Brain pericyte (primary cell): ENCODE data around the gene SPSB4.

Source experiments
- DNase-seq: peaks from one replicate; pipeline ENCODE4 v3.0.0-alpha.2; 2012; ENCODE audit warnings: low read depth, low spot score

The SPSB4 gene

DNA sequence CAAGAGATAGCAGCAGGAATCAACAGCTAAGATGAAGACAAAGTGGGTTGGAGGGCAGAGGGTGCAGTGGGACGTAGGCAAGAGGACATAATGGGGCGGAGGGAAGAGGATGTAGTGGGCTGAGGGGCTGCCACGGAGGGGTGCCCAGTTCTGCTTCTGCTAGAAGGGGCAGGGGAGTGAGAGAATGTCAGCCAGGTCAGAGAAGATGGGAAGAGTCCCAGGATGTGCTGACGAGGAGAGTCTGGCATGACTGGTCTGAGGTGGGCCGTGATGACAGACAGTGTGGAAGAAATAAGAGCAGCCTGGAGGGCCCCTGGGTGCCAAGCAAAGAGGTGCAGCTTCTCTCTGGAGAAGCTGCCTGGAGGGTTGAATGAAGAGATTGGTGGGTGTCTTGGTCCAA is 4.0 kb downstream of the SPSB4 start:
- DNase-seq = no peak

DNA sequence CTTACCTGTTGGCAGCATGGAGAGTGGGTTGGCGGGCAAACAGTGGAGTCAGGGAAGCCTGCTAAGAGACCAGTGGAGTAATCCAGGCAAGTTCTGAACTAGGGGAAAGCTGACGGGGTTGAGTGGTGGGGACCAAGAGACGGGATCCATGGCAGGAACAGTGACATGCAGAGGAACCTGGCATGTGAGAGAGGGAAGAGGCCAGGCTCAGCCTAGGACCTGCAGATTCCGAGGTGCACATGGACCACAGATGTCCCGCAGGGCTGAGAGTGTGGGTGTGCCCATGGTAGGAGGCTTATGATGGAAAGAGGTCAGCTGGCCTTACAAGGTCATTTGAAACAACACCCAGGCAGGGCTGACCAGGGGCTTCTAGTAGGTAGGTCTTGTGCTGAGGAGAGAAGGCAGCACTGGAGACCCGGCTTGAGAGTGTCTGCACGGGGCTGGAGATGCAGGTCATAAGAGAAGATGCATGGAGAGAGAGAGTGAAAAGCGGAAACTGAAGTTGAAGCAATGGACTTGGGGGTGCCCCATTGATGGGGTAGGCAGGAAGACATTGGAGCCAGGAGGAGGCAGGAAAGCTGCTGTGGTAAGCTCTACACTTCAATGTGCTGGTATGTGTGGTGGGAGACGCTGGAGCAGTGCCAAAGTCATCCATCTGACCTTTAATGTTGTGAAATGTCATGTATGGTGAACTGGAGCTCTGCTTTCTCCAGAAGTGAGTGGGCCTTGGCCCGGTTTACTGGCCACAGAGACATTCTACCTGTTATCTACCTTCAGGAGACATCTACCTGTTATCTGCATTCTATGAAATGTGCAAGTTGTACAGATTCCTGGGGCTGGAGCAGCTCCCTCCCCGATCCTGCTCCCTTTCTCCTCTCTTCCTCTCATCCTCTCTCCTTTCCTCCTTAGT is 4.6 kb downstream of the SPSB4 start:
- DNase-seq = no peak

DNA sequence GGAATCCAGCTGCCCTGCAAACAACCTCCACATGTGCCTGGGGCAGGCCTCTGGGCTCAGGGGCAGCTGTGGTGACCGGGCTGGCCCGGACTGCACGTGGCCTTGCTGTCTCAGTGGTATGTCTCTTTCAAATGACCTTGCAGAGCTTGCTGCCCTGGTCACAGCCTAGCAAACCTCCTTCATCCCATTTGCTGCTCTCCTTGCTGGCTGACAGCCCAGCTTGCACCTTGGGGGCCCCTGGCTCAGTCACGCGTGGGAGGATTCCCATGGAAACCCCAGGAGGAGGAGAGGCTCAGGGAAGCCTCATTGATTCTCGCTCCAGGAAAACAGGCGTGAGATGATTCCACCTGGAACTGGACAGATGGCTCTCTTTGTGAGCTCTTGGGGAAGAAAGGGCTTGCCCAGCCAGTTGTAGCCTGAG is 5.6 kb downstream of the SPSB4 start:
- no peak for DNase-seq

DNA sequence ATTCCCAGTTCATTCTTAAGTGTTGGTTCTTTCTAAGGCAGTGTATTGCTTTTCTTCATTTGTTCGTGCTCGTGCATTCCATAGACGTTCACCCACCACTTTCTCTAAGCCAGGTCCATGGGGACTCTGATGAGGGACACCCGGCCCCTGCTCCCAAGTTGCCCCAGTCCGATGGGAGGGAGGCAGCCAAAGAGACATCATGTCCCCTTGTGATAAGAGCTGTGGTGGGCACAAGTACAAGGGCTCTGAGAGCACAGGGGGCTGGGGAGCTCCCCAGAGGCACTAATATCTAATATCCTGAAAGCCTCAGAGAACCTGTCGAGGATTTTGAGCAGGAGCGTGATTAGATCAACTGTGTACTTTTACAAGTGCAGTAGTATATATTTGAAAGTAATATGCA is 6.3 kb downstream of the SPSB4 start:
- DNase-seq = no peak

GRCh38 chr3:141057946-141058800 is 7.0 kb downstream of the SPSB4 start:
- no peak for DNase-seq

- DNase-seq = no peak
Observed at GRCh38 chr3:141058996-141059395, 7.8 kb downstream of the SPSB4 start.

GRCh38 chr3:141059816-141060215 is 8.7 kb downstream of the SPSB4 start:
- no peak for DNase-seq

- DNase-seq = no peak
Observed at GRCh38 chr3:141060327-141060726, 9.2 kb downstream of the SPSB4 start.

DNA sequence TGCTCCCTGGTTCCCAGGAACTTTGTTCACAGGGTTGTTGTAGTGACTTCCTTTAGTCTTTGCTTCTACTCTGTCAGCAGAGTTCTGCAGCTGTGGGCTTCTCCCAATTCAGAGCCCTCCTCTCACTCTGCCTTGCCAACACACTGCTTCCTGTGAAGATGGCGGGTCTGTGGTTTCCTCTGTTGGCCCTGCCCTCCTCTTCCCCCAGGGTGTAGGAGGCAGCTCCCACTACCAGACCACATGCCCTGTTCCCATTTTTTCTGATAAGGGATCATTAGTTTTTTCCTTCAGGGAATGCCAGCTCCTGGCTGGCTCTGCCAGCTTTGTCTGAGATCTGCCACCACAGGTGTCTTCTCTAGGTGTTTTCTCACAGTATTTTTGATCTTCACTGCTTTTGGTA is 12.7 kb downstream of the SPSB4 start:
- DNase-seq = no peak

DNA sequence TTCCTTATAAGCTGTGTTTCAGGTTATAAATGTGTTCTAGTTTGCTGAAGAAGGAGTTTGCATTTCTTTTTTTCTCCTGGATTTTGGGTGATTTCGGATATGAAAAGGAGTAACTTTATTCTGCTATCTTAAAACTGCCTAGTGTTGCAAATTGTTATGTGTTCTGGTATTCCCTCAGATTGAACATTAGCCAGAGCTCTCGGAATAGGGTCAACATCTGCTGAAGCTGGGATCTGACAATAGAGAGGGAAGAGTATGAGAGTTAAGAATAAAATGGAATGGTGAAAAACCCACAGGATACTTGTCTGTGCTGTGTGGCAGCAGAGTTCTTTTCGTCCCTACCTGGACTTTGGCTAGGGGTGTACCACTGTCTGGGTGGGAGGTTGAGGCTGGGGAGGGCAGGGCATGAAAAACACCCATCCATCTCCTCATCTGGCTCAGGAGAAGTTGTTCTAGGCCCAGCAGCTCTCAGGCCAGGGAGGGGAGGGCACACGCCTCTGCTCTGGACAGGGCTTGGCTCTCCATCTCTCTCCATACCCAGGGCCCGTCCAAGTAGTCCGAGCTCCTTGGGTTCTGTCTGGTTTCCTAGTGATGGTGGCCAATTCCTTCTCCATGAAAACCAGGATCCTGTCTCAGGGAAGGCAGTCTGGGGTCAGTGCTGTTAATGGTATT is 13.2 kb downstream of the SPSB4 start:
- no peak for DNase-seq

GRCh38 chr3:141065258-141065657 is 14.1 kb downstream of the SPSB4 start:
- DNase-seq = no peak

DNA sequence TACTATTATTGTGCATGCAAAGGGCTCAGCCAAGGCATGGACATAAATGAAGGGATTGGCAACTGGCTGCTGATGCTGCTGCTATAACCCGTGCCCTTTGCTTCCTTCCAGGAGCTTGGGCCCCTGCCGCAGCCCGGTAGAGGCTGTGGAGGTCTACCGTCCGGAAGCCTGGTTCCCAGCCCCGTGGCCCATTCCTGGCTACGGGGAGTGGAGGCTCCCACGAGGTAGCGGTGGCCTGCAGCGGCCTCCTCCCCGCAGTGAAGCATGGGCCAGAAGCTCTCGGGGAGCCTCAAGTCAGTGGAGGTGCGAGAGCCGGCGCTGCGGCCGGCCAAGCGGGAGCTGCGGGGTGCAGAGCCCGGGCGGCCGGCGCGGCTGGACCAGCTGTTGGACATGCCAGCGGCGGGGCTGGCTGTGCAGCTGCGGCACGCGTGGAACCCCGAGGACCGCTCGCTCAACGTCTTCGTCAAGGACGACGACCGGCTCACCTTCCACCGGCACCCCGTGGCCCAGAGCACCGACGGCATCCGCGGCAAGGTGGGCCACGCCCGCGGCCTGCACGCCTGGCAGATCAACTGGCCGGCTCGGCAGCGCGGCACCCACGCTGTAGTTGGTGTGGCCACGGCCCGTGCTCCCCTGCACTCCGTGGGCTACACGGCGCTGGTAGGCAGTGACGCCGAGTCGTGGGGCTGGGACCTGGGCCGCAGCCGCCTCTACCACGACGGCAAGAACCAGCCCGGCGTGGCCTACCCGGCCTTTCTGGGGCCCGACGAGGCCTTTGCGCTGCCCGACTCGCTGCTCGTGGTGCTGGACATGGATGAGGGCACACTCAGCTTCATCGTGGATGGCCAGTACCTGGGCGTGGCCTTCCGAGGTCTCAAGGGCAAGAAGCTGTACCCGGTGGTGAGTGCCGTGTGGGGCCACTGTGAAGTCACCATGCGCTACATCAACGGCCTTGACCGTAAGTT is 15.0 kb downstream of the SPSB4 start:
- no peak for DNase-seq

- no peak for DNase-seq
Observed at GRCh38 chr3:141067206-141067974, 16.2 kb downstream of the SPSB4 start.

DNA sequence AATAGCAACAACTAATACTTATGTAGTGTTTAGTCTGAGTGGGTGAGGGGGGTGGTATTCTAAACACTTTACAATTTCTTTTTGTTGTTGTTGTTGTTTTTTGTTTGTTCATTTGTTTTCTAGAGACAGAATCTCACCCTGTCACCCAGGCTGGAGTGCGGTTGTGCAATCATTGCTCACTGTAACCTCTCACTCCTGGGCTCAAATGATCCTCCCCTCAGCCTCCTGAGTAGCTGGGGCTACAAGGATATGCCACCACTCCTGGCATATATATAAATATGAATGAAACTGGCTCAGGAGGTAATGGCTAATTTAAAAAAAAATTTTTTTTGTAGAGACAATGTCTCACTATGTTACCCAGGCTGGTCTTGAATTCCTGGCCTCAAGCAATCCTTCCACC is 19.1 kb downstream of the SPSB4 start:
- DNase-seq = no peak

DNA sequence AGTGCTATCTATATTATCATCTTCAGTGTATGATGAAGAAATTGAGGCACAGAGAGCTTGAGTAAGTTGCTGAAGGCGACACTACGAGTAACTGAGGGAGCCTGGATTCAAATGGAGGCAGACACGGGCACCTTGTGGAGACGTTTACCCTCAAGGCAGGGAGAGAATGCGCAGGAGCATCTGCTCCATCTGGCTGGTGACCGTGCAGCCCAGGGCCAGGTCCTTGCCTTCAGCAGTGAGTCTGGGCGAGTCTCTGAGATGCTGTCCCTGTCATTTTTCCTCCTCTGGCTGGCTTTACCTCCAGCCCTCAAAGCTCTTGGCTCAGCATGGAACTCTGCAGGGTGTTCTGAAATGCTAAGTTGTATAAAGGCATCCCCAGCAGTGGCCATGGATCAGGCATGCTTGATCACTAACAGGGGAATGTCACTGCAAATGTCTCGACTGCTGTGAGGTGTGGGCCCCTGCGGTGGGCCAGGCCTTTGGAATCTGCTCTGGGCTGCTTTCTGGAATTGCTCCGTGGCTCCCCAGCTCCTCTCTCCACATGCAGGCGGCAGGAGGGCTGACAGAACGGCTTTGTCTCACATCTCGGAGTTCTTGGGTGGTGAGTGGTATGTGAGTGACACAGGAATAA is 19.7 kb downstream of the SPSB4 start:
- DNase-seq = no peak

GRCh38 chr3:141071681-141072260 is 20.6 kb downstream of the SPSB4 start:
- no peak for DNase-seq

DNA sequence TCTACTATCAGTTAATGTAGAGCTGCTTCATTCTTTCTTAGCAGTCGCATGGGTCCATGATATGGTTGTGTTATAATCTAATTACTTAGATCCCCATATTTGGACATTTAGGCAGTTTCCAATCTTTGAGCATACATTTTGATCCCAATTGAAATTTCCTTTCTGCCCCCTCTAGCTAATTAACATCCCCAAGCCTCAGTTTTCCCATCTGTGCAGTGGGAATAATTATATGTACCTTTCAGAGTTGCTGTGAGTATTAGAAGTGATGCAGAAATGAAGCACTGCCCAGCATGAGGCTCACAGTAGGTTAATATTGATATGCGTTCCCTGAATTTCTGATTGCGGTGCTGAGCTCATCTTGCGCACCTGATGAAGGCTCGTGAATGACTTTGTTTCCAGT is 21.8 kb downstream of the SPSB4 start:
- DNase-seq = no peak

DNA sequence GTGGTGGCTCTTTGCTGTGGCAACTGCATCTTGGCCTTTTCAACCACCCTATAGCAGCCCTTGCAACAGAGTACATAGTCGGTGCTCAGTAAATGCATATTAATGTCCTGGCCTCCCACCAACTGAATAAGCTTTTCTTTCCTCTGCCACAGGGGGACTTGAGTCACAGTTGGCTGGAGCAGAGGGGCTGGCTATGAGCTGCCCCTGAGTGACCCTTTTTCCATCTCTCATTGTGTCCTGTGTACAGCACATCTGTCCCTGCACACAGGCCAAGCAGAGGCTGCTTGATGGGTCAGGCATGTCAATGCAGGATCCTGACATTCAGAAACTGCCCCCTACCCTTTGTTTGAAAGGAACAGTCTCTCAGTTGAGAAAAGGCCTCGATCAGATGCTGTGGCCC is 22.4 kb downstream of the SPSB4 start:
- no peak for DNase-seq

DNA sequence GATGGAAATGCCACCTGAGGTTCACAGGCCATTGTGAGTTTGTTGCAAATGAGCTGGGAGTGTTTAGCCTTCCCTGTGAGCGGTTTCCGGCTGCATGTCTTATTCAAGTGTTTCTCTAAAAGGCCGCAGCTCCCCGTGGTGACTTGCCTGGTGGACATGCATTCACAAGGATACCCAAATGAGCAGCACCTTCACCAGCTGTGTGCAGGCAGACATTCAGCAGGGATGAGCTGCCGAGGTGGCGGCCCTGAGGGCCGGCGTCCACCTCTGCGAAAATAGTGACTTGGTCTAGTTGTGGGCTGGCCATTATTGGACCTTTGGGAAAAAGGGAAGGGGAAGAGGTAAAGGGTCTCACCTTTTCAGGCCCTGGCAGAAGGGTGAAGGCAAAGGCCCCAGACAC is 23.4 kb downstream of the SPSB4 start:
- no peak for DNase-seq
